ENCODE data around the gene TAX1BP3.
"Not testable (repeated sequence)": the region's sequence is repeated elsewhere in the genome, so short reads cannot be mapped to it uniquely, and the experiment has no call there.

Gene TAX1BP3

GRCh38 chr17:3668279-3669084, at the start of gene TAX1BP3, which contains the start of gene EMC6:
Gene TAX1BP3, minus strand, starts transcription at chr17:3668578. Its CDS starts 52 bp downstream, at chr17:3668526.
Gene EMC6, plus strand, starts transcription at chr17:3668812. Its CDS starts 335 bp downstream, at chr17:3669147.
- peak; percentile 99 for DNase-seq

- no peak for DNase-seq
Measured at GRCh38 chr17:3715296-3715695, 46.9 kb upstream of the TAX1BP3 start.

- DNase-seq, result peak; percentile 19
Measured at GRCh38 chr17:3712811-3713463, 44.6 kb upstream of the TAX1BP3 start.

- DNase-seq, result peak; percentile 91
Measured at GRCh38 chr17:3710951-3711383, 42.6 kb upstream of the TAX1BP3 start.

- no peak for DNase-seq
Measured at GRCh38 chr17:3708366-3708765, 40.0 kb upstream of the TAX1BP3 start.

GRCh38 chr17:3705718-3705984, 37.3 kb upstream of the TAX1BP3 start:
- not testable (repeated sequence) for DNase-seq

- no peak for DNase-seq
Measured at GRCh38 chr17:3704931-3705717, 36.7 kb upstream of the TAX1BP3 start.

- not testable (repeated sequence) for DNase-seq
Measured at GRCh38 chr17:3702041-3702539, 33.7 kb upstream of the TAX1BP3 start.

GRCh38 chr17:3699951-3700350, 31.6 kb upstream of the TAX1BP3 start:
- no peak for DNase-seq

GRCh38 chr17:3698139-3698538, 29.8 kb upstream of the TAX1BP3 start:
- DNase-seq, result no peak

GRCh38 chr17:3697103-3697476, 28.7 kb upstream of the TAX1BP3 start:
- no peak for DNase-seq

GRCh38 chr17:3695723-3696411, 27.5 kb upstream of the TAX1BP3 start, which contains the start of gene P2RX5:
Gene P2RX5, minus strand, starts transcription at chr17:3696155. Its CDS starts 150 bp downstream, at chr17:3696005.
- DNase-seq, result peak; percentile 56

- DNase-seq, result no peak
Measured at GRCh38 chr17:3695129-3695722, 26.8 kb upstream of the TAX1BP3 start.

GRCh38 chr17:3693829-3694231, 25.5 kb upstream of the TAX1BP3 start:
- peak; percentile 48 for DNase-seq

- DNase-seq, result no peak
Measured at GRCh38 chr17:3693141-3693540, 24.8 kb upstream of the TAX1BP3 start.

- no peak for DNase-seq
Measured at GRCh38 chr17:3692346-3692745, 24.0 kb upstream of the TAX1BP3 start.

- no peak for DNase-seq
Measured at GRCh38 chr17:3691617-3692067, 23.3 kb upstream of the TAX1BP3 start.

- DNase-seq, result no peak
Measured at GRCh38 chr17:3690094-3690715, 21.8 kb upstream of the TAX1BP3 start.

- DNase-seq, result no peak
Measured at GRCh38 chr17:3689262-3690093, 21.1 kb upstream of the TAX1BP3 start.

- no peak for DNase-seq
Measured at GRCh38 chr17:3688852-3689261, 20.5 kb upstream of the TAX1BP3 start.
